AG04450 (cell line): ENCODE measurements around the gene AGMO. TPM values are rescaled to one million over a fixed set of nuclear protein-coding genes. Genes with fewer than 3 reads are reported as not detected.
"Not testable (repeated sequence)": the region's sequence is repeated elsewhere in the genome, so short reads cannot be mapped to it uniquely, and the experiment has no call there.

Source experiments
- CTCF ChIA-PET: fragments of 300-600, 350-600 bp; formaldehyde crosslinking; extraction: SDS; loops from one replicate; lab custom pipeline; 2022; ENCODE audit warnings: antibody characterized with exemption, inconsistent platforms; lab: Charles Lee
- POLR2A ChIA-PET: fragments of 350-600 bp; formaldehyde crosslinking; extraction: SDS; loops from one replicate; lab custom pipeline; 2021; ENCODE audit warnings: antibody characterized with exemption, inconsistent platforms; lab: Yijun Ruan, JAX
- DNase-seq: peaks from one replicate; pipeline ENCODE4 v3.0.0-alpha.2; 2011; ENCODE audit warnings: low read depth, low spot score
- H3K27ac ChIP-seq: one replicate; pipeline ENCODE4 v1.5.1; 2012; ENCODE audit warnings: low read depth, low read length, control low read depth
- H3K27me3 ChIP-seq: one replicate; pipeline ENCODE4 v1.6.0; 2012; ENCODE audit warnings: low read length; ENCODE audit not compliant: control insufficient read depth, insufficient read depth
- H3K4me3 ChIP-seq: 2 replicates; pipeline ENCODE4 v1.5.1; 2011; ENCODE audit warnings: mild to moderate bottlenecking, low read depth, low read length, control low read depth
- H3K9me3 ChIP-seq: 2 replicates; pipeline ENCODE4 v1.5.1; 2012; ENCODE audit warnings: low read length; ENCODE audit not compliant: control insufficient read depth, insufficient read depth
- CTCF ChIP-seq: IDR thresholded peaks from 2 replicates; pipeline ENCODE4 v1.5.1; 2011; ENCODE audit warnings: low read depth, low read length, control low read depth, inconsistent platforms
- polyA plus RNA-seq: library from polyadenylated mRNA; depleted of rRNA; stranded (reverse); fragments of >200 nt; gene quantifications from 2 replicates; pipeline ENCODE4 v1.2.3, GENCODE V29; 2011

Gene AGMO
- polyA plus RNA-seq, 1 experiment: 0.10 TPM

DNA sequence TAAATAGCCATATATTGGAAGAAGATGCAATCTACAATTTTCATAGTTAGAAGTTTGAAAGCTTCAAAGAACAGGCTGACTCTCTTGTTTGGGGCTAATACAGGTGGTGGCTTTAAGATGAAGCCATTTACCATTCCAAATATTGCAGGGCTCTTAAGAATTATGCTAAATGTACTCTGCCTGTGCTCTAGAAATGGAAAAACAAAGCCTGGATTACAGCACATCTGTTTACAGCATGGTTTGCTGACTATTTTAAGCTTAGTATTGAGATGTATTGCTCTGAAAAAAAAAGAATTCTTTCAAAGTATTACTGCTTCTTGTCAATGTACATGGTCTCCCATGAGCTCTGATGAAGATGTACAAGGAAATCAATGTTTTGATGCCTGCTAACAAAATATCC is 34.2 kb downstream of the AGMO start:
- no peaks in the 10 kb centered on the region for H3K27me3 ChIP-seq
- ChIA-PET CTCF (no interaction called here), POLR2A (no interaction called here)
- H3K27ac ChIP-seq: no peak overlapping the region
- TF ChIP-seq CTCF: no peak
- DNase-seq: no peak
- no peak overlapping the region for H3K4me3 ChIP-seq
- no peaks in the 10 kb centered on the region for H3K9me3 ChIP-seq

GRCh38 chr7:15525652-15526263 is 36.1 kb downstream of the AGMO start:
- Histone ChIP-seq H3K4me3 (no peak overlapping the region), H3K9me3 (no peaks in the 10 kb centered on the region), H3K27me3 (no peaks in the 10 kb centered on the region), H3K27ac (no peak overlapping the region)
- ChIA-PET CTCF (interaction anchor here (0.5 kb wide), 1 partner anchor 212 kb away, joined by 3 read pairs; no protein-coding TSS in a partner anchor), POLR2A (no interaction called here)
- DNase-seq: no peak
- no peak for TF ChIP-seq CTCF

DNA sequence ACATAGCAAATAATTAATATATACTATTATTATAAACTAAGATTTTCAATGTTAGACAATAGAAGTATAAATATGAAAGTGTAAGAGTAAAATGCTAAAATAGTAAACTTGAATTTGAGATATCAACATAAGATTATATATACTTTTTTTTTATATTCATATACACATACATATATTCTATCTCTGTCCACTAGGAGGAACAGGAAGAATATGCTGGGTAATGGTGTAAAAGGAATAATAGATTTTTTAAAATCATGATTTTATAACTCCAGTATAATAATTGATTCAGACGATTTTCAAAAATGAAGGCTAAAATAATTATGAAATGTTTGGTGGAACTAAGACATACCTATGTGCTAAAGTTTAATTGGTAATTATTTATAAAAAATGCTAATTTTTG is 37.7 kb downstream of the AGMO start:
- CTCF ChIA-PET: interaction anchor here (0.7 kb wide), 1 partner anchor 464 kb away, joined by 3 read pairs; no protein-coding TSS in a partner anchor
- DNase-seq: no peak

GRCh38 chr7:15517865-15518264 is 44.0 kb downstream of the AGMO start:
- H3K4me3 ChIP-seq, H3K27me3 ChIP-seq, DNase-seq, POLR2A ChIA-PET, CTCF ChIA-PET, H3K27ac ChIP-seq, H3K9me3 ChIP-seq: not testable (repeated sequence)

More for the DNA sequence above, 37.7 kb downstream of the AGMO start:
- TF ChIP-seq CTCF: no peak
- POLR2A ChIA-PET: no interaction called here
- no peaks in the 10 kb centered on the region for H3K9me3 ChIP-seq
- no peak overlapping the region for H3K4me3 ChIP-seq
- no peak overlapping the region for H3K27ac ChIP-seq
- H3K27me3 ChIP-seq: no peaks in the 10 kb centered on the region

- no peak for DNase-seq
- TF ChIP-seq CTCF: no peak
- no peaks in the 10 kb centered on the region for H3K9me3 ChIP-seq
- POLR2A ChIA-PET: no interaction called here
- no peak overlapping the region for H3K27ac ChIP-seq
- no peak overlapping the region; the same call in 1 of the 2 replicates for H3K4me3 ChIP-seq
- no peaks in the 10 kb centered on the region for H3K27me3 ChIP-seq
- CTCF ChIA-PET: interaction anchor here (1.1 kb wide), 1 partner anchor 206 kb away, joined by 3 read pairs; no protein-coding TSS in a partner anchor
Measured at GRCh38 chr7:15515252-15515651, 46.6 kb downstream of the AGMO start.
